ENCODE data around the gene SUDS3. TPM values are rescaled to one million over a fixed set of nuclear protein-coding genes. Genes with fewer than 3 reads are reported as not detected.

The SUDS3 gene
- total and polyA plus RNA-seq, 2 donors (not counting 1 experiment from before 2014, with no cell fraction given): 12.1 to 53.9 TPM

DNA sequence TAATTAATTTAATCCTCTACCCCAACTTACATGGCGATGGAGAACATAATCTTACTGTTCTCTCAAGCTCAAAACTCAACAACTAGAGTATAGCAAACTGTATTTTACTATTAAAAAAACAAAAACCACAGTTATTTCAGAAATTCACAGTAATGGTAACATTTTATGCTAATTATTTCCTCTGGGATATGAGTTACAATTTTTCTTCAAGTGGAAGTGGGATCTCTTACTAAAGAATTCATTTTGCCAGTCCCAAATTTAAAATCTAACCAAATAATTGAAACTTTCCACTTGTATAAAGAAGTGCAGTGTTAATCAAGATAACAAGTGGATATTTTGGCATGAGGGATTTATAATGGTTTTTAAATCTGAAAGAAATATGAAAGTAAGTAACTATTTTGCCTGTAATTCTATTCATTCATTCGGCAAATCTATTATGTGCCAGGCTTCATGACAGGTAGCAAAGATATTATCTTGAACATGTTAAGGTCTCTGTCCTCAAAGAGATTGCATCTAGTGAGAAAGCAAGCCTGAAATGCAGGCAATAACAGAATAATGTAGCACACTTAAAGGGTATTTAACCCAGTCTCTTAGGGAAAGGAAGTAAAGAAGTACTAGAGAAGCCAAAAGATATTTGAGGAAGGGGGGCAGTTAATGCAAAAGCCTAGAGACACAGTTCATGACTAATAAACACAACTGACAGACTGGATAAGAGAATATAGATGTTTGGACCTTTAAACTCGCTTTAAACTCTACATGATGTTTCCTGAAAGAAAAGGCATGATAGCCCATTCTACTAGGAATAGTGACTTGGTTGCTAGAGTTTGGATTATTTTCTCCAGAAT, 47.6 kb upstream of the SUDS3 start:
- Histone ChIP-seq H3K4me3 (ENCODE audit: control extremely low read depth in 1 of 5, extremely low read depth in 1 of 5, insufficient read depth in 1 of 5, low read depth in 2 of 5, low read length in 4 of 5) (no peak overlapping the region), H3K9ac (ENCODE audit: low read length) (no peak overlapping the region), H3K79me2 (ENCODE audit: control insufficient read depth, insufficient read depth, low read length) (peaks cover 82% of the 10 kb centered on the region), H4K20me1 (ENCODE audit: control insufficient read depth, insufficient read depth, low read length, poor library complexity, severe bottlenecking) (peaks cover 6% of the 10 kb centered on the region), H3K4me2 (replicated peaks; ENCODE audit: low read depth, low read length, poor library complexity, severe bottlenecking) (peak overlapping the region; percentile 61), H3K27ac (ENCODE audit: low read length in 2 of 2) (peak overlapping the region in 1 of 2 donors; percentile 58), H3K27me3 (replicated peaks in 1 of 4; ENCODE audit: control extremely low read depth in 1 of 4, control insufficient read depth in 3 of 4, insufficient read depth in 4 of 4, low read length in 3 of 4) (no peaks in the 10 kb centered on the region), H3K9me3 (ENCODE audit: control extremely low read depth in 1 of 3, control insufficient read depth in 2 of 3, insufficient read depth in 1 of 3, low read length in 2 of 3) (peaks cover 0 to 2% (median 0%) of the 10 kb centered on the region in 3 donors), H3K4me1 (ENCODE audit: control insufficient read depth in 2 of 2, insufficient read depth in 2 of 2, low read length in 2 of 2) (peaks cover 21 to 41% of the 10 kb centered on the region in 2 donors), H2AFZ (ENCODE audit: insufficient read depth, low read depth, low read length, poor library complexity, severe bottlenecking) (no peak overlapping the region), H3K36me3 (replicated peaks in 1 of 2; ENCODE audit: control extremely low read depth in 1 of 2, control insufficient read depth in 1 of 2, extremely low read depth in 1 of 2, insufficient read depth in 2 of 2, low read length in 1 of 2) (no peaks in the 10 kb centered on the region)
- Mint-ChIP-seq H3K9me3 (ENCODE audit: insufficient read depth) (no peaks in the 10 kb centered on the region), H3K27ac (peak overlapping the region; percentile 55), H3K4me1 (peaks cover 58% of the 10 kb centered on the region), H3K4me3 (peak overlapping the region; percentile 32), H3K27me3 (no peaks in the 10 kb centered on the region)
- ChIA-PET CTCF (interaction anchor here (0.6 to 2.4 kb wide), 2 partner anchors 47 kb away, joined by 3 to 11 read pairs; partner anchors contain the start of gene SUDS3), POLR2A (no interaction called here)
- no peak for DNase-seq
- intact Hi-C loops (cut with micrococcal nuclease): no loop called here
- no peak for ATAC-seq (ENCODE audit: low read depth)
- no CpG with 5 or more reads among the region's 3 CpGs for WGBS (ENCODE audit: insufficient coverage)
- TF ChIP-seq EZH2 (IDR thresholded peaks at IDR 0.05; ENCODE audit: borderline replicate concordance, insufficient read depth, low read depth, low read length, poor library complexity, severe bottlenecking): no peak

DNA sequence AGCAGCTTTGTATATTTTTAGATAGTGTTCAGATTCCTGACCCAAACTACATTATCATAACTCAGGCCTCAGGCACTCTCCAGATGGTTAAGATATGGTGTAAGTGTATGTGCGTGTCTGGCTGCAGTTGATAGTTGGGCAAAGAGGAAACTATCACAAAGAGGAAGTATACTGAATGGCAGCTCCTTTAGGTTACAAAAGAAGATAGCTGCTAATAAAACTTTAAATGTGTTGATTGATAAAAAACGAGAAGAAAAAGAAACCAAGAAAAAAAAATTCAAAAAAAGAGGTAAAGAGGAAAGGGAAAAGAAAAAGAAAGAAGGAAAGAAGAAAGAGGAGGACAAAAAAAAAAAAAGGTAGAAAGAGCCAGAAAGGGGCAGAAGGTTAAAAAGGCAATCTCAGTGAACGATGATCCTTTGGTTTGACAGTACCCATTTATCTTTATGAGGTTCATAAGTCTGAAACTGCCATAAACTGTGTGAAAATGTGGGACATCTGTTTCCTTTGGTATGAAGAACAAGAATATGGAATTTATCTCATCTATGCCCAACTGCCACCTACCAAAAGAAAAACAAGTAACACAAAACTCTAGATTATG, 45.8 kb upstream of the SUDS3 start:
- DNase-seq (peak; percentile 70), ATAC-seq (ENCODE audit: low read depth) (peak; percentile 91)
- Mint-ChIP-seq H3K4me1 (peaks cover 54% of the 10 kb centered on the region), H3K9me3 (ENCODE audit: insufficient read depth) (no peaks in the 10 kb centered on the region), H3K27me3 (no peaks in the 10 kb centered on the region), H3K4me3 (peak overlapping the region; percentile 42), H3K27ac (peak overlapping the region; percentile 80)
- H3K36me3 ChIP-seq (replicated peaks in 1 of 2; ENCODE audit: control extremely low read depth in 1 of 2, control insufficient read depth in 1 of 2, extremely low read depth in 1 of 2, insufficient read depth in 2 of 2, low read length in 1 of 2): peaks cover 0 to 1% of the 10 kb centered on the region in 2 experiments
- ChIA-PET CTCF (interaction anchor here (0.5 to 2.4 kb wide), 7 partner anchors 15 to 1353 kb away, joined by 3 to 11 read pairs (median 3); partner anchors contain the start of gene SUDS3), POLR2A (interaction anchor here (0.9 kb wide), 1 partner anchor 27 kb away, joined by 15 read pairs; no protein-coding TSS in a partner anchor)
- TF ChIP-seq, protein P1, sequence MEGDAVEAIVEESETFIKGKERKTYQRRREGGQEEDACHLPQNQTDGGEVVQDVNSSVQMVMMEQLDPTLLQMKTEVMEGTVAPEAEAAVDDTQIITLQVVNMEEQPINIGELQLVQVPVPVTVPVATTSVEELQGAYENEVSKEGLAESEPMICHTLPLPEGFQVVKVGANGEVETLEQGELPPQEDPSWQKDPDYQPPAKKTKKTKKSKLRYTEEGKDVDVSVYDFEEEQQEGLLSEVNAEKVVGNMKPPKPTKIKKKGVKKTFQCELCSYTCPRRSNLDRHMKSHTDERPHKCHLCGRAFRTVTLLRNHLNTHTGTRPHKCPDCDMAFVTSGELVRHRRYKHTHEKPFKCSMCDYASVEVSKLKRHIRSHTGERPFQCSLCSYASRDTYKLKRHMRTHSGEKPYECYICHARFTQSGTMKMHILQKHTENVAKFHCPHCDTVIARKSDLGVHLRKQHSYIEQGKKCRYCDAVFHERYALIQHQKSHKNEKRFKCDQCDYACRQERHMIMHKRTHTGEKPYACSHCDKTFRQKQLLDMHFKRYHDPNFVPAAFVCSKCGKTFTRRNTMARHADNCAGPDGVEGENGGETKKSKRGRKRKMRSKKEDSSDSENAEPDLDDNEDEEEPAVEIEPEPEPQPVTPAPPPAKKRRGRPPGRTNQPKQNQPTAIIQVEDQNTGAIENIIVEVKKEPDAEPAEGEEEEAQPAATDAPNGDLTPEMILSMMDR (IDR thresholded peaks at IDR 0.05): no peak
- no peak for TF ChIP-seq EZH2 (IDR thresholded peaks at IDR 0.05; ENCODE audit: borderline replicate concordance, insufficient read depth, low read depth, low read length, poor library complexity, severe bottlenecking)
- peak overlapping the region; percentile 61 for H3K4me2 ChIP-seq (replicated peaks; ENCODE audit: low read depth, low read length, poor library complexity, severe bottlenecking)
- H3K4me3 ChIP-seq (ENCODE audit: control extremely low read depth in 1 of 5, extremely low read depth in 1 of 5, insufficient read depth in 1 of 5, low read depth in 2 of 5, low read length in 4 of 5): peak overlapping the region in 1 of 5 experiments; percentile 33
- WGBS (ENCODE audit: insufficient coverage): 0% methylated on average over 1 of the region's 3 CpGs
- peaks cover 0 to 2% (median 0%) of the 10 kb centered on the region in 3 donors for H3K9me3 ChIP-seq (ENCODE audit: control extremely low read depth in 1 of 3, control insufficient read depth in 2 of 3, insufficient read depth in 1 of 3, low read length in 2 of 3)
- H3K4me1 ChIP-seq (ENCODE audit: control insufficient read depth in 2 of 2, insufficient read depth in 2 of 2, low read length in 2 of 2): peaks cover 21 to 41% of the 10 kb centered on the region in 2 donors
- intact Hi-C loops (cut with micrococcal nuclease): loop anchor here (2.0 kb wide), 1 partner anchor 14 kb away; no protein-coding TSS in a partner anchor
- no peaks in the 10 kb centered on the region for H3K27me3 ChIP-seq (replicated peaks in 1 of 4; ENCODE audit: control extremely low read depth in 1 of 4, control insufficient read depth in 3 of 4, insufficient read depth in 4 of 4, low read length in 3 of 4)
- peak overlapping the region; percentile 72 for H2AFZ ChIP-seq (ENCODE audit: insufficient read depth, low read depth, low read length, poor library complexity, severe bottlenecking)
- peaks cover 80% of the 10 kb centered on the region for H3K79me2 ChIP-seq (ENCODE audit: control insufficient read depth, insufficient read depth, low read length)
- H3K9ac ChIP-seq (ENCODE audit: low read length): peak overlapping the region; percentile 12
- peak overlapping the region; percentile 7 to 83 for H3K27ac ChIP-seq (ENCODE audit: low read length in 2 of 2)
- H4K20me1 ChIP-seq (ENCODE audit: control insufficient read depth, insufficient read depth, low read length, poor library complexity, severe bottlenecking): peaks cover 6% of the 10 kb centered on the region
